ENCODE results near the gene HYCC2. TPM values are rescaled to one million over a fixed set of nuclear protein-coding genes. Genes with fewer than 3 reads are reported as not detected.

The HYCC2 gene
- total RNA-seq, 2 donors from 2014 or later: 4.0 to 4.8 TPM

GRCh38 chr2:201109186-201109585 is 37.7 kb upstream of the HYCC2 start:
- no peaks in the 10 kb centered on the region for H3K9me3 ChIP-seq
- no peak overlapping the region for H3K4me3 ChIP-seq
- DNase-seq (ENCODE audit: low spot score): no peak
- H3K27me3 ChIP-seq: no peaks in the 10 kb centered on the region
- no peaks in the 10 kb centered on the region for H3K4me1 ChIP-seq
- no peak for TF ChIP-seq CTCF (IDR thresholded peaks at IDR 0.05)
- H3K36me3 ChIP-seq: no peaks in the 10 kb centered on the region
- no peak overlapping the region for H3K27ac ChIP-seq

DNA sequence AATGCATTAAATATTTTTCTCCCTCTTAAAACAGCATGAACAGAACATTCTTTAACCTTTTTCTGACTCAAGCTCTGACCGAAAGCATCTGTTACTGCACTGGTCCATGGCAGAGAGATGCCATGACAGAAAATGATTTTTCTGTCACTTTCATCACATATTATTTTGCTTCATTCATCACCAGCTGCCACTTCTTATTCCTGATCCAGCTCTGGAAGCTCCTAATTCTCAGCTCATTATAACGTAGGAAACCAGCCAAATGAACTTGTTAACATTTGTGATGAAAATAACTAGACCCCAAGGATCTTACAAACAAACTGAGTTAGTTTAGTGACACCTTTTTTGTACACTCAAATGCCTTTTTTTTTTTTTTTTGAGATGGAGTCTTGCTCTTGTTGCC is 36.9 kb upstream of the HYCC2 start:
- TF ChIP-seq CTCF (IDR thresholded peaks at IDR 0.05): no peak
- no peaks in the 10 kb centered on the region for H3K36me3 ChIP-seq
- H3K4me3 ChIP-seq: no peak overlapping the region

DNA sequence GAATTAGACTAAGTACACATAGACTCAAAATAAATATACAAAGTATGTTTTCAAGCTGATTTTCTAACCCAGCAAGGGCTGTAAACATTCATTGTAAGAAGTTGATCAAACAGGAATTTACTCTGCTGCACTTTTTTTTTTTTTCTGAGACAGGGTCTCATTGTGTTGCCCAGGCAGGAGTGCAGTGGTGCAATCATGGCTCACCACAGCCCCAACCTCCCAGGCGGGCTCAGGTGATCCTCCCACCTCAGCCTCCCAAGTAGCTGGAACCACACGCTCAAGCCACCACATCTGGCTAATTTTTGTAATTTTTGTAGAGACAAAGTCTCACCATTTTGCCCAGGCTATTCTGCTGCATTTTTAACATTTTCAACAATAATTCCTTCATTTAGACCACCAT is 36.2 kb upstream of the HYCC2 start:
- no peaks in the 10 kb centered on the region for H3K9me3 ChIP-seq
- no peaks in the 10 kb centered on the region for H3K27me3 ChIP-seq
- no peak for DNase-seq (ENCODE audit: low spot score)
- no peaks in the 10 kb centered on the region for H3K36me3 ChIP-seq
- no peaks in the 10 kb centered on the region for H3K4me1 ChIP-seq
- no peak for TF ChIP-seq CTCF (IDR thresholded peaks at IDR 0.05)
- no peak overlapping the region for H3K27ac ChIP-seq
- no peak overlapping the region for H3K4me3 ChIP-seq

More for the DNA sequence above, 36.9 kb upstream of the HYCC2 start:
- Histone ChIP-seq H3K27me3 (no peaks in the 10 kb centered on the region), H3K4me1 (no peaks in the 10 kb centered on the region), H3K9me3 (no peaks in the 10 kb centered on the region), H3K27ac (no peak overlapping the region)
- no peak for DNase-seq (ENCODE audit: low spot score)

- H3K4me3 ChIP-seq: no peak overlapping the region
- H3K27ac ChIP-seq: no peak overlapping the region
- no peak for TF ChIP-seq CTCF (IDR thresholded peaks at IDR 0.05)
- H3K9me3 ChIP-seq: no peaks in the 10 kb centered on the region
- H3K36me3 ChIP-seq: no peaks in the 10 kb centered on the region
- H3K4me1 ChIP-seq: no peaks in the 10 kb centered on the region
- no peaks in the 10 kb centered on the region for H3K27me3 ChIP-seq
- DNase-seq (ENCODE audit: low spot score): no peak
Observed at GRCh38 chr2:201105759-201106158, 34.3 kb upstream of the HYCC2 start.

- Histone ChIP-seq H3K36me3 (no peaks in the 10 kb centered on the region), H3K27ac (no peak overlapping the region), H3K9me3 (no peaks in the 10 kb centered on the region), H3K4me1 (no peaks in the 10 kb centered on the region), H3K4me3 (no peak overlapping the region), H3K27me3 (no peaks in the 10 kb centered on the region)
- no peak for TF ChIP-seq CTCF (IDR thresholded peaks at IDR 0.05)
- no peak for DNase-seq (ENCODE audit: low spot score)
Observed at GRCh38 chr2:201100497-201100896, 29.0 kb upstream of the HYCC2 start.

DNA sequence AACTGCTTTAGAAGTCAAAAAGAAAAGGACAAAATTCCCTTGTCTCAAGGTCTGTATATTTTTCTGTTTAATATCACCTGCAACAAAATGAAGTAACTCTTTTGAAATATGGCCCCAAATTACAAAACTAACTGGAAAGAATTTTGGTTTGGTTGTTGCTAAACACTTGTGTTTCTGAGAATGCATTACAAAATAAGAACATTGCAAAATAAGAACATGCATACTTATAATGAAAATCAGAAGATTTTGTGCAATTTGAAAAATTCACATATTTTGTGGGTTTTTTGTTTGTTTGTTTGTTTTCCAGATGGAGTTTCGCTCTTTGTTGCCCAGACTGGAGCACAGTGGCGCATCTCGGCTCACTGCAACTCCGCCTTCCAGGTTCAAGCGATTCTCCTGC is 22.1 kb upstream of the HYCC2 start:
- no peak for DNase-seq (ENCODE audit: low spot score)
- Histone ChIP-seq H3K27ac (no peak overlapping the region), H3K36me3 (peaks cover 9% of the 10 kb centered on the region), H3K4me1 (no peaks in the 10 kb centered on the region), H3K27me3 (no peaks in the 10 kb centered on the region), H3K9me3 (no peaks in the 10 kb centered on the region), H3K4me3 (no peak overlapping the region)
- TF ChIP-seq CTCF (IDR thresholded peaks at IDR 0.05): no peak
